Rectal smooth muscle tissue (tissue), 1 donor: ENCODE data around the gene KCNIP2.

Experiments used
- H3K27ac ChIP-seq: one replicate; pipeline ENCODE4 v1.7.0; 2013; ENCODE audit warnings: low read depth, low read length, inconsistent platforms
- H3K27me3 ChIP-seq: one replicate; pipeline ENCODE4 v1.7.0; 2013; ENCODE audit warnings: low read length; ENCODE audit not compliant: control insufficient read depth, insufficient read depth
- H3K36me3 ChIP-seq: one replicate; pipeline ENCODE4 v1.7.0; 2013; ENCODE audit warnings: low read length; ENCODE audit not compliant: control insufficient read depth, insufficient read depth
- H3K4me1 ChIP-seq: one replicate; pipeline ENCODE4 v1.7.0; 2013; ENCODE audit warnings: low read length; ENCODE audit not compliant: control insufficient read depth, insufficient read depth
- H3K4me3 ChIP-seq: one replicate; pipeline ENCODE4 v1.7.0; 2013; ENCODE audit warnings: low read length
- H3K9ac ChIP-seq: one replicate; pipeline ENCODE4 v1.7.0; 2013; ENCODE audit warnings: low read length

KCNIP2 gene

GRCh38 chr10:101782811-101783735, 60.5 kb downstream of the KCNIP2 start, which contains the start of gene NPM3:
TSS of gene NPM3 (minus strand) at chr10:101783446. CDS start at chr10:101783390, 56 bp downstream.
- peak within 1 kb of the TSS; percentile 19 for H3K9ac ChIP-seq
- H3K27ac ChIP-seq = peak within 1 kb of the TSS; percentile 4
- H3K4me1 ChIP-seq = peaks cover 9% of the 10 kb centered on the region
- peak within 1 kb of the TSS; percentile 75 for H3K4me3 ChIP-seq
- peaks cover 11% of the 10 kb centered on the region for H3K36me3 ChIP-seq
- peaks cover 9% of the 10 kb centered on the region for H3K27me3 ChIP-seq

- H3K27ac ChIP-seq = no peak overlapping the region
- H3K4me1 ChIP-seq = peaks cover 9% of the 10 kb centered on the region
- peak overlapping the region; percentile 75 for H3K4me3 ChIP-seq
- peak overlapping the region; percentile 19 for H3K9ac ChIP-seq
- peaks cover 8% of the 10 kb centered on the region for H3K36me3 ChIP-seq
- H3K27me3 ChIP-seq = peaks cover 13% of the 10 kb centered on the region
These were observed 61.4 kb downstream of the KCNIP2 start for GRCh38 chr10:101781984-101782810.

GRCh38 chr10:101781655-101781983, 62.0 kb downstream of the KCNIP2 start:
- Histone ChIP-seq H3K4me3 (no peak overlapping the region), H3K27ac (no peak overlapping the region), H3K9ac (no peak overlapping the region), H3K4me1 (peaks cover 9% of the 10 kb centered on the region), H3K36me3 (peaks cover 5% of the 10 kb centered on the region), H3K27me3 (peaks cover 18% of the 10 kb centered on the region)

- peaks cover 18% of the 10 kb centered on the region for H3K27me3 ChIP-seq
- H3K4me1 ChIP-seq = peaks cover 9% of the 10 kb centered on the region
- no peak overlapping the region for H3K9ac ChIP-seq
These were observed 62.6 kb downstream of the KCNIP2 start for GRCh38 chr10:101780818-101781654.

GRCh38 chr10:101780187-101780817, 63.3 kb downstream of the KCNIP2 start:
- H3K4me3 ChIP-seq = peak overlapping the region; percentile 68
- no peak overlapping the region for H3K9ac ChIP-seq
- H3K27ac ChIP-seq = no peak overlapping the region
- H3K36me3 ChIP-seq = no peaks in the 10 kb centered on the region
- H3K4me1 ChIP-seq = peaks cover 9% of the 10 kb centered on the region
- peaks cover 21% of the 10 kb centered on the region for H3K27me3 ChIP-seq

More at GRCh38 chr10:101780818-101781654, 62.6 kb downstream of the KCNIP2 start:
- Histone ChIP-seq H3K4me3 (no peak overlapping the region), H3K36me3 (peaks cover 4% of the 10 kb centered on the region), H3K27ac (no peak overlapping the region)

- Histone ChIP-seq H3K4me1 (peaks cover 9% of the 10 kb centered on the region), H3K36me3 (no peaks in the 10 kb centered on the region), H3K27me3 (peaks cover 28% of the 10 kb centered on the region), H3K4me3 (peak overlapping the region; percentile 68), H3K9ac (no peak overlapping the region), H3K27ac (no peak overlapping the region)
These were observed 63.9 kb downstream of the KCNIP2 start for GRCh38 chr10:101779544-101780186.

GRCh38 chr10:101778781-101779543, 64.6 kb downstream of the KCNIP2 start:
- Histone ChIP-seq H3K9ac (no peak overlapping the region), H3K4me1 (peaks cover 9% of the 10 kb centered on the region), H3K27me3 (peaks cover 35% of the 10 kb centered on the region), H3K27ac (no peak overlapping the region), H3K4me3 (peak overlapping the region; percentile 68), H3K36me3 (no peaks in the 10 kb centered on the region)

- Histone ChIP-seq H3K36me3 (no peaks in the 10 kb centered on the region), H3K4me1 (peaks cover 6% of the 10 kb centered on the region), H3K9ac (no peak overlapping the region), H3K4me3 (no peak overlapping the region), H3K27ac (no peak overlapping the region), H3K27me3 (peaks cover 35% of the 10 kb centered on the region)
These were observed 65.3 kb downstream of the KCNIP2 start for GRCh38 chr10:101778151-101778780.

GRCh38 chr10:101777619-101778145, 65.9 kb downstream of the KCNIP2 start:
- Histone ChIP-seq H3K36me3 (no peaks in the 10 kb centered on the region), H3K4me3 (no peak overlapping the region), H3K27me3 (peaks cover 41% of the 10 kb centered on the region), H3K27ac (no peak overlapping the region), H3K9ac (no peak overlapping the region), H3K4me1 (peaks cover 6% of the 10 kb centered on the region)

GRCh38 chr10:101776161-101776817, 67.3 kb downstream of the KCNIP2 start:
- Histone ChIP-seq H3K4me3 (no peak overlapping the region), H3K4me1 (peaks cover 3% of the 10 kb centered on the region), H3K27me3 (peaks cover 49% of the 10 kb centered on the region), H3K36me3 (no peaks in the 10 kb centered on the region), H3K27ac (no peak overlapping the region), H3K9ac (no peak overlapping the region)
